Measurements from ENCODE around the gene SLC48A1.
"Not testable (repeated sequence)": the region's sequence is repeated elsewhere in the genome, so short reads cannot be mapped to it uniquely, and the experiment has no call there.

Gene SLC48A1

DNA sequence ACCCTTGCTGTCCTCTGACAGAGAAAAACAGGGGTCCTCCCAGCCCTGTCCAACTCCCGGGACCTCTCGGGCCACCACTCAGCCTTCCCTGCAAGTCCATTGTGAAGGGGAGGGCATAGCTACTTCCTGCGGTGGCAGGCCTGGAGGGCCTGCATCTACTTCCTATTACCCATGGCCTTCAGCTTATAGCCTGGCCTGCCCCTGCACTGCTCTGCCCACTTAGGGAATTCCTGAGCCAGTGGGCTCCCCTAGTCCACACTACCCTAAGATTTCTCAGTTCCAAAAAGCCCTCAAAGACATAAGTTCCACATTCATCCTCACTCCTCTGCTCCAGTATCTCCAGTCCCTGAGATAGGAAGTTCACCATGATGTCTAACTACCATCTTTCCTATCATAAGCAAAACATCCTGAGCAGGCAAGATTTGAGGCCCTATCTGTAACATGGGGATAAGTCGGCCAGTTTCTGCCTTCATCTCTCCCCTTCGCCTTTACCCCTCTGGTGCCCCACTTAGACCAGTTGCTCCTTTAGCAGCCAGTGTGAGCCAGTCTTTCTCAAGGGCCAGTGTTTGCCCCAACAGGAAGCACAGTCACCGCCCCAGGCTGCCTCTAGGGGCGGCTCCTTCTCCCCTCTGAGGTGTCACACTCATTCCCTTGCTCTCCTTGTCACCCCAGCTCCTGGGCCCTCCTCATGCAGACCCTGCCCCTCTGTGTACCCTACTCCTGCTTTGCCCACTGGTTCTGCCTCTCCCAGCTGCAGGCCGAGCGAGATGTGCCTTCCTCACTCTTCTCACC lies 35.7 kb downstream of the SLC48A1 start:
- DNase-seq (ENCODE audit: low read depth in 2 of 2, low spot score in 1 of 2): no peak

DNA sequence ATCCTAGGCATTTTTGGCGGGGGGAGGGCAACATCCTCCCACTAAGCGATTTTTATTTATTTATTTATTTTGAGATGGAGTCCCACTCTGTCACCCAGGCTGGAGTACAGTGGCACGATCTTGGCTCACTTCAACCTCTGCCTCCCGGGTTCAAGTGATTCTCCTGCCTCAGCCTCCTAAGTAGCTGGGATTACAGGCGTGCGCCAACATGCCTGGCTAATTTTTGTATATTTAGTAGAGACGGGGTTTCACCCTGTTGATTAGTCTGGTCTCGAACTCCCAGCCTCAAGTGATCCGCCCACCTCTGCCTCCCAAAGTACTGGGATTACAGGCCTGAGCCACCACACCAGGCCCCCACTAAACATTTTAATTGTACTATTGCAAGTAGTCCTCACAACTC lies 36.5 kb downstream of the SLC48A1 start:
- not testable (repeated sequence) for DNase-seq (ENCODE audit: low read depth in 2 of 2, low spot score in 1 of 2)

DNA sequence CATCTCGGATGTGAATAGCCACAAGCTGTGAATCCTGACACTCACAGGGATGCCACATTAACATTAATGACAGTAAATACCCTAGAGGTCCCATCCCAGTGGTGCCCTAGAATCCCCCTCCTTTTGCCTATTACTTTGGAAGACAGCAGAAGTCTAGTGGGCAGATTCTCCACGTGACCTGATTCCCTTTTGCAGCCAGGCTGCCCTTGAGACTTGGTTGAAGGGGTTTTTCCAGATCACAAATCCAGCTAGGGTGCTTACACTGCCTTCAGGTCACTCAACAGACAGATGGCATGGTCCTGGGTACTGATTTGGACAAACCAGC lies 38.0 kb downstream of the SLC48A1 start:
- DNase-seq (ENCODE audit: low read depth in 2 of 2, low spot score in 1 of 2): no peak

DNA sequence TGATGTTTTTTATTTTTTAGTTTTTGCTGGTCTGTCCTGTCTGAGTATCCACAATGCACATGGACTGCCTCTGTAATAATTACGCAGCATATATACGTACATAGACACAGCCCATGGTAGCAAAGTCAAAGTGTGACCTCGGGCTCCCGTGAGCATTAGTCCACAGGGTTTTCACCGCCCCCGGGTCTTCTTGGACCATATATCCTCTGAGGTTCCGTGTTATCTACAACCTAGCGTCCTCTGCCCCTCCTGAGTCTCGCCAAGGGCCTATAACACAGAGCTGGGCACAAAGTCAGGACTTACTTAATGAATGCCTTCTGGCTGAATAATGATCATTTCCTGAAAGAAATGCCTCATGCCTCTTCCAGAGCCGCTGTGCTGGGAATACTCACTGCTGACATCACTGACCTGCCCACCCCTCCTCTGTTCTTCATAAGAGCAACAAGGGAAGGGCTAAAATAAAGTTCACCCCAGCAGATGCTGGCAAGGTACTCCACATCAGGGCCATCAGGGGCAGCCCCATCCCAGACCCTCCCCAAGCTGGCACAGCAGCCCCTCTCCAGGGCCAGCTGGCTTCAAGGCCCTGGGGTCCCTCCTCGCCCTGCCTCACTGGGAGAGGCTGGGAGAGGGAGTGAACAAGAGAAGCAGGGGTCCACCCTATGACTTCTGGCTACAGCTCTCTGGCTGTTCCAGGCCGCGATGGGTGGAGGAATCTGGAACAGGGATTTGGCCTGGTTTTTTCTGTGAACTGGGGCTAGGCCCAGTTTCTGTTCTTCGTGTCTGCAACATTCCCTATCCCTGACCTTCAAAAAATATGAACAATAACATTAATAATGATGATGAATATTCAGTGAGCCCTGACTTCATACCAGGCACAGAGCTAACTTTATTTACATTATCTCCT lies 38.8 kb downstream of the SLC48A1 start:
- DNase-seq (ENCODE audit: low read depth in 2 of 2, low spot score in 1 of 2): no peak

DNA sequence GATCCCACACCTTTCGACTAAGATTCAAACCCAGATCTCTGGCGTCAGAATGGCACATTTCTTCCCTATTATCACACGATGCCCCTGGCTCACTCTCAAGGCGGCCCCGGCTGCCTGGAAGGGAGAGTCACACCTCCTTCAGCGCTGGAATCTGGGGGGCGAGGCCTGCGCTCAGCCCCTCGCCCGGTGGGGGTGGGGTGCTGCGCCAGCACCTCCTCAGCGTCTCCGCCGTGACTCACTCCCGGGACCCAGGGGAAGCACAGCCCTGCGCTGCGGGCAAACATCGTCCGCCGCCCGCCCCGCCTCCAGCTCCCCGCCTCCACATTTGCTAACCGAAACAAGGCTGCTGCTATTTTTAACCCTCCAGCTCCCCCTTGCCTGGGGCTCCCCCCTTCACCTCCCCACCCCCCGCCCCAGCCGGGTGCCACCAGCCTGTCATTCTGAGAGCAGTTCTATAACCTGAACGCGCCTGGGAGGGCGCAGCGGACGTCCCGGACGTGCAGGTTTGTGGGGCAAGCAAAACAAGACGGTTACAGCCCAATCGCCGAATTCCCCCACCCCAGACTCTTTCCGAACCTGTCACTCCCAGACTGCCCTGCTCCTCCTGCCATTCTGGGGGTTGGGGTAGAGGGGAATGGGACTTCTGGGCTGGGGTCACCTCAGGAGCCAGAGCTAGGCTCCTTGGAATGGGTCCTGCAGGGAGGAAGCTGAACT lies 39.9 kb downstream of the SLC48A1 start:
- DNase-seq (ENCODE audit: low read depth in 2 of 2, low spot score in 1 of 2): peak; percentile 63 to 85

DNA sequence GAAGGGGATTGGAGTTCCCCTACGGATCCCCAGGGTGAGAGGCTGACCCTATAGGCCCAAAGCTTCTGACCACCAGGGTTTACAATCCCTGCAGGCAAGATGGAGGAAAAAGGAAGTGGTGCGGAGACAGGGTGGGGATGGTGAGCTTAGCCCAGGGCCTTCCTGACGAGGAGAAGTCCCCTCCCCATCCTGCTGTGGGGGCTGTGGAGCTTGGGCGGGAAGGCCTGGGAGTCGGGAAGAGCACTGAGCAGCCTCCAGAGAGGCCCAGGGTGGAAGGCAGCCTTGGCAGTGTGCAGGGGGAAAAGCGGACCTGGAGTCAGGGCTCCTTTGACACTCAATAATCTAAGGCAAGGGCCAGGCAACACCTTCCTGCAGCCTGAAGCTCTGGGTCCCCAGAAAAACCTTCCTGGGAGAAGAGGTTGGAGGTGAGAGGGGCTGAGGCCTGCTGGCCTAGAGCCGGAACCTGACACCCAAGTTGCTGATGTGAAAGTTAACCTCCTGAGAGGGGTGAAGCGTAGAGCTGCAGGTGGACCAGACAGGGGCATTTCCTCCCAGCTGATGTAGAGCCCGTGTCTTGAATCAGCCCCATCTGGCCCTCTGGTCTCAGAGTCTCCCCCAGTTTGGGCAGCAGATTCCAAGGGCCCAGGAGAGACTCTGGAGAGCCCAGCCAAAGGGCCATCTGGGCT lies 40.6 kb downstream of the SLC48A1 start:
- DNase-seq (ENCODE audit: low read depth in 2 of 2, low spot score in 1 of 2): no peak

DNA sequence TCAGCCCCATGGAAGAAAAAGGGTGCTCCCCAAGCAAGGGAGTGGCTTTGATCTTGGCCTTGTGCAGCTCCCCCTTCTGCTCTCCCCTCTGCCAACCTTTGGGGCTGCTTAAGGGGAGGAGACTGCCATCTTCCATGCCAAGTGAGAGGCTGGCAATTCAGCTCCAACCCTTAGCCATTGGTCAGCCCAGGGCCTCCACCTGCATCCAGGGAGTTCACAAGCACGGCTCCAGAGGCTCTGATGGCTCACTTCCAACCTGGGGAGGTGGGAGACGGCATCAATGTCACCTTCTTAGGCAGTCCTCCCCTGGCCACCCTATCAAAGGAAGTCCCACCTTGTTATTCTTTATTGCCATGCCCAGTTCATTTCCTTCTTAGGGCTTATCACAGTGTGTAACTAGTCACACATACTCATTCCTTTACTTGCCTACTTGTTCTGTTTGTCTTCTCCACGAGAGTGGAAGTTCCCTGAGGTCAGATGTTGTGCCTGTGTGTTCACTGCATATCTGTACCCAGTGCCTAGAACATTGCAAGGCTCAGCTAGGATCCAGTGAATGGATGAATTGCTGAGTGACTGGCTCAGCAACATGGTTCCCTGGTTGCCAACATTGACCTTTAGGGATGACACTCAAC lies 41.6 kb downstream of the SLC48A1 start:
- DNase-seq (ENCODE audit: low read depth in 2 of 2, low spot score in 1 of 2): no peak

DNA sequence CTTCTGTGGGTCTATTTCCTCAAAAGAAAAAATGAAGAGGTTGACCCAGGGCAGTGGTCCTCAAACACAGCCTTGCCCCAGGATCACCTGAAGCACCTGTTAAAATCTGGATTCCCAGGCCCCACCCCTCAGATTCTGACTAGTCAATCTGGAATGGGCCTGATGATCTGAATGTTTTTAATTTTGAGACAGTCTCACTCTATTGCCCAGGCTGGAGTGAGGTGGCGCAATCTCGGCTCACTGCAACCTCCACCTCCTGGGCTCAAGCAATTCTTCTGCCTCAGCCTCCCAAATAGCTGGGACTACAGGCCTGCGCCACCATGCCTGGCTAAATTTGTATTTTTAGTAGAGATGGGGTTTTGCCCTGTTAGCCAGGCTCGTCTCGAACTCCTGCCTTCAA lies 42.4 kb downstream of the SLC48A1 start:
- DNase-seq (ENCODE audit: low read depth in 2 of 2, low spot score in 1 of 2): not testable (repeated sequence)

DNA sequence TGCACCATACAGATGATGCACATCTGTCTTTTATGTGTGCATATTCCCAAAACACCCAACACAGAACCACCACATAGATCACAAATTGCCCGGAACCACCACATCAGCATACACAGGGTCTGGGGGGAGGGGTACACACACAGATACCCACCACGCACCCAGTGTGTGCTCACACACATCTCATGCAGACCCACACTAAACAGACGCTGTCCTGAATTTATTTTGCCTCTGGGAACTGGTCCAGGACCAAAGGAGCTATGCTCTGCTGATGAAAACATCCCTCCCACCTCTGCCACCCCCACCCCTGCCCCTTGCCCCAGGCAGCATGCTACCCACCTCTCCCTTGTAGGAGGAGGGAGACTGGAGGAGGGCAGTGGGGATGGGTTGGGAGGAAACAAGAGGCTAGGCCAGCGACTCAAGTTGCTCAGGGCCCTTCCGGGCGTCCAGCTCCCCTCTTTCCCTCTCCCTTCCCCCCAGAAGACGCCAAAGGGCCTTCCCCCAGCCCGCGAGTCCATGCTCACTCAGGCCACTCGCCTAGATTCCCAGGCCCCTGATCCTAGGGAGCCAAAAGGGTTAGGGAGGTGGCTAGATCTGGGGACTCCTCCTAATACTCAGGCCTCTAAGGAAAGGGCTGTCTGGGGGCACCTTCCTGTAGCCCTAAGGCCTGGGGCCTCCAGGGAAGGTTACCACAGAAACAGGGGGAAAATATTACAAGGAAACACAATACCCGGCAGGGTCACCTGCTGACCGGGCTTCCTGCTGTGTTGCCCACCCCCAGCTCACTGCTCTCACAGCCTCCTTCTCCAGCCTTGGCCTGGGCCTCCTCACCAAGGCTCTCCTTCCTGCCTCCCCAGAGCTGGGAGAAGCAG lies 43.6 kb downstream of the SLC48A1 start:
- no peak for DNase-seq (ENCODE audit: low read depth in 2 of 2, low spot score in 1 of 2)

DNA sequence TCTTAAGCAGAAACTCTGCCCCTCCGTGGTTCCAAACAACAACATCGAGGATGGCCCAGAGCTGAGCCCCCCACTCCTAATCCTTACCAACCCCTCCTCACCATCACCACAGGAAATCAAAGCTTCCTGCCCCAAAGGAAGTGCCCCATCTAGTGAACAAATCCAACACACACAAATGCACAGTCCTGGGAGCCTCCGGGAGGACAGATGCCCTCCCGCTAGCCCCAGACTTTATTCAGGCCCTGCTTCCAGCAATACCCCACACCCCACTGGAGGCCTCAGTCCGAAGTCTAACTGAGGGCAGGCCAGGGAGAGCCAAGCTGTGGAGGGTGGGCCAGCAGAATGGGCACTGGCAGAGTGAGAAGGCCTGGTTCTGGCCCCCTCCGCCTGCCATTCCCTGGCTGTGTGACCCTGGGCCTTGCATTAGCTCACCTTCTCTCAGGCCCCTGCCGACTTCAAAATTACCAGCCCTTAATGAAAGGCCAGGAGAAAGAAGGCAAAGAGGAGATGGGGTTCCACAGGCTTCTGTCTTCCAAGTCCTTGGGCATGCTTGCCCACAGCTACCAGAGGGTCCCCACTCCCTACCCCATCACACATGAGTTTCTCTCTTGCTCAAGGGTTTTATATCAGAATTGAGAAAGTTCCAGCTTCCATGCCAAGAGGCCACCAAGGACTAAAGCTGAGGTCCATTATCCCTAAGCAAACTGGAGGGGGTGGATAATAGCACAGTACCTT lies 44.4 kb downstream of the SLC48A1 start:
- no peak for DNase-seq (ENCODE audit: low read depth in 2 of 2, low spot score in 1 of 2)

DNA sequence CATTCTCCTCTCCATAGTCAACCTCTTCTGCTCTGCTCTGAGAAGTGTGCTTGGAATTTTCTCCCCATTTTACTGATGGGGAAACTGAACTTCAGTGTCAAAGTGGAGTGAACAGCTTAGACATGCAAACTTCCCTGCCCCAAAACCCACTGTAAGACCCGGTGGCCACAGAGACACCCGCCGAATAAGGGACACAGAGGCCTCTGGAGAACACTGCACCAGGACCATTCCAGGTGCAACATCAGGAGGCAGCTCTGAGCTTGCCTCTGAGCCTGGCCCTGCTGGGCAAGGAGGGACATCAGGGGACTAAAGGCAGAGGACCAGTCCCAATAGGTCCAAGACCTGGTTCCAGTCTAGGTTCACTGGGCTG lies 45.0 kb downstream of the SLC48A1 start:
- no peak for DNase-seq (ENCODE audit: low read depth in 2 of 2, low spot score in 1 of 2)

DNA sequence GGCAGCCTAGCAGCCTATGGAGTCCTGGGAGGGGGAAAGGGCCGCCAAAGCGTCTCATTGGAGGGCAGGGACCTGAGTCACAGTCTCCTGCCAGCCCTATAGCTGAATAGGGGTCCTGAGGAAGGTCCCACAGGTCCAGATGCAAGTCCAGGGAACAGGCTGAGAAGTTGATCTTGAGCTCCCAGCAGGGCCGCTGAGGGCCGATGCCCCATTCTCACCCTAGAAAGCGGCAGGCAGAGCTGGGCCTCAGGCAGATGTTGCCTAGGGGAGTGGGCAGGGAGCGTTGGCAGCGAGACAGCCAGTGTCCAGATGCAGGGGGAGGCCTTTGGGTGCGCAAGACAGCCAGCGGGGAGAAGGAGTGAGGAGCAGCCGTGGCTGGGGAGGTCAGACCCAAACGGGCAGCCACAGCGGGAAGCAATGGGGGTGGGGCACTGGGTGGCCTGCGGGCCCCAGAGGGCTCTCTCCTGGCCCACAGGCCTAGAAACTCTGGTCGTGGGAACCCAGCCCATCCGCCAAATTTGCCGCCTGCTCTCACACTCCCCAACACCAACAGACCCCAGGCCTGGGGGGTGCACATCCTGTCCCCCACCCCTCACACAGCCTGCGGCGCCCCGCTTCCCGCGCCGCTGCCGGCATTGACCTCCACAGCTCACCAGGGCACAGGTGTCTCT lies 45.6 kb downstream of the SLC48A1 start:
- no peak for DNase-seq (ENCODE audit: low read depth in 2 of 2, low spot score in 1 of 2)

DNA sequence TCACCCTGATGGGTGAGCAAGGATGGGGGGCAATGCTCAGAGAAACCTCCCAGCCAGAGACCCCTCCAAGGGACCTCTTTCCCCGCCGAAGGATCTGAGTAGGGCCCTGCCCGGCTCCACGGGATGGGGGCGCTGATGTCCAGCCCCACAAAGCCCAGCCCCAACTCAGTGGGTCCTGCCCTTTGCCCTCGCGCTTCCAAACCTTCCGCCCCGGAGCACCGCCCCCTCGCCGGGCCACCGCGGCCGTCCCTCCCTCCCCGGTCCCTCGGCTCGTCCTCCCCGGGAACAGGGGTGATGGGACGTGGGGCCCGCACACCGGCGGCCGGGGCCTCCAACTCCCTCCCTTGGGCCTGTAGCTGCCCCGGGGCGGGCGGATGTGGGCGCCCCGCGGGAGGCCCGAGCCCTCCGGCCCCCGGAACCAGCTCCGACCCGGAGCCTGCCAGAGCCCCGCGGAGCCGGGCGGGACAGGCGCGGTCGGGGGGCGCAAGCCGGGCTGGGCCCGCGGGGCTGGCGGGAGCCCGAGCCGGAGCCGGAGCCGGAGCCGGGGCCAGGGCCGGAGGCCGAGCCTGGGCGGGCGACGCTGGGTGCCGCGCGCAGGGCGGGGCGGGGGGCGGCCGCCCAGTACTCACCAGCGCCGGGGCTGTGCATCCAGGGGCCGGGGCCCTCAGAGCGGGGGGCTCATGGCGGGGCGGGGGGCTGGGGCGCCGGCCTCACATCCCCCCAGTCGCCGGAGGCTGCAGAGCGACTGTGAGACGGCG lies 46.3 kb downstream of the SLC48A1 start:
- no peak for DNase-seq (ENCODE audit: low read depth in 2 of 2, low spot score in 1 of 2)

DNA sequence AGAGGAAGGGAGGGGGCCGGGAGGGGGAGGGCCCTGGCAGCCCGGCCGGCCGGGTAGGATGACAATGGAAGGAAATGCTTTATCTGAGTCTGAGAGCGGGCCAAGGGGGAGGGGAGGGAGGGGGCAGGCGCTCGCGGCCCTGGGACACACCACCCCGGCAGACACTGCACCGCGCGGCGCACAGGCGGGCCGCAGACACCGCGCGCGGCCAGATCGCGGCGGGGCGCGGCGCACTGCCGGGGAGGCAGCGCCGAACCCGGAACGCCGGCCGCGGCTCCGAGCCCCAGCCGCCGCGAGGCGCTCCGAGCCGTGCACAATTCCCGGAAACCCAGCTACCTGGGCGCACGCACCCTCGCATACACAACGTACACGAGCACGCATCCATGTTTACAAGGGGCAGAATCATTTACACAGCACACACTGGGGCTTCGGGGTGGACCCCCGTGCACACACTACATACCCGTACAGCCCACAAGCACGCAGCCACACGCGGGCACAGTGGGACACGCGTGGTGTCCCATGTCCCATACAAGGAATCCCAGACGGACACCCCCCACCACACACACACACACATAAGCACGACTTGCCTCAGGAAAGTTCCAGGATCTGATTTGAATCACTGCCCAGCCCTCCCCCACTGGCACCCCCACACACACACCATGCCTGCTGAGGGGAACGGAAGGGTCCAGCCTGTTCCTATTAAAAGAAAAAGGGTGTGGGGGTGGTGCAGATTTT lies 47.0 kb downstream of the SLC48A1 start, which contains the start of gene HDAC7:
Gene HDAC7 (minus strand): TSS at position 8 of the 735 bp plus-strand sequence. CDS start 118 bp downstream, outside the sequence.
- DNase-seq (ENCODE audit: low read depth in 2 of 2, low spot score in 1 of 2): peak in 1 of 2 donors; percentile 49

DNA sequence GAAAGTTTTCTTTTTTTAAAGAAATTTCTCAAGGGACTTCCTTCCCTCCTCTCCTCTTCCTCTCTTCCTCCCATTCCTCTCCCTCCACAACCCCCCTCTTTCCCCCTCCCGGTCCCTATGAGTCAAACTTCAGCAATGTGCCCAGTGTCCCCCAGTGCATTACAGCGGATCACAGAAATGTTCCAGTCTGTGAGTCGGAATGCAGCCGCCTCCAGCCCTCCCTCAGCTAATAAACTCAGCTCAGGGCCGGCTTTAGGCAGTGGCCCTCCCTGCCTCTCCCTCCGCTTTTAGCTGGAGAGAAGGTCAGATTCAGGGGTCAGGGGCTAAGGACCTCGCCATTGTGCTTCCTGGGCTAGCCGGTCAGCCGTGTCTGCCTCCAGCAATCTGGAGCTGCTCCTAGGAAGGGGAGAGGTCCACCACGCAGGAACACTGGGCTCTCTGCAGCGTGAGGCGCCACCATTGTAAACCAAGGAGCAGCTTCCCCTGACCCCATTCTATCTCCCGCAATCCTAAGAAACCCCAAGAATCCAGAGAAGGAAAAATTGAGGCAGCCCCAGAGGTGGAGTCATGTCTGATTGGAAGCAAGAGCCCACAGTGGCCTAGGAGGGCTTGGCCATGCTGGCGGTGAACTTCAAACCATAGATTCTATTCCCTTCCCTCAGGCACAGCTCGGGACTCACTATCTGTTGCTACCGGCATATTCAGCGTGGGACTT lies 47.8 kb downstream of the SLC48A1 start:
- no peak for DNase-seq (ENCODE audit: low read depth in 2 of 2, low spot score in 1 of 2)

DNA sequence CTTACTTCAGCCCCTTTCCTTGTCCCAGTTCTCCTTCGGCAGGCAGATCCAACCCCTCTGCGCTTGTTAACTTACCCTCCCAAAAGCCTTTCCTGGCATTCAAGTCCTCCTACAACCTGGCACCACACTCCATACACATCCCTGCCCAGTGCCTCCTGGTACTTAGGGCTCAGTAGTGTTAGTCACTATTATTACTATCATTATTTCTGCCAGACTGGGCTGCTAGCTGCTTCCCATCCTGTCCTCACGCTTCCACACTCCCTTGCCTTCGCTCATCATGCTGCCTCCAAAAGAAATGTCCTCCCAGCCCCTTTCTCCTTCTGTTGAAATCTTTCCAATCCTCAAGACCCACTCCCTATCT lies 48.3 kb downstream of the SLC48A1 start:
- DNase-seq (ENCODE audit: low read depth in 2 of 2, low spot score in 1 of 2): no peak

Data from stimulated activated CD8-positive, alpha-beta memory T cell treated with anti-CD3 and anti-CD28 coated beads, Interleukin-4, amount 100 ng/mL, for 1 hour (primary cell).